ENCODE results near the gene AQP2. TPM values are rescaled to one million over a fixed set of nuclear protein-coding genes. Genes with fewer than 3 reads are reported as not detected.

The AQP2 gene
- total RNA-seq, 2 experiments from 2014 or later, result not detected

DNA sequence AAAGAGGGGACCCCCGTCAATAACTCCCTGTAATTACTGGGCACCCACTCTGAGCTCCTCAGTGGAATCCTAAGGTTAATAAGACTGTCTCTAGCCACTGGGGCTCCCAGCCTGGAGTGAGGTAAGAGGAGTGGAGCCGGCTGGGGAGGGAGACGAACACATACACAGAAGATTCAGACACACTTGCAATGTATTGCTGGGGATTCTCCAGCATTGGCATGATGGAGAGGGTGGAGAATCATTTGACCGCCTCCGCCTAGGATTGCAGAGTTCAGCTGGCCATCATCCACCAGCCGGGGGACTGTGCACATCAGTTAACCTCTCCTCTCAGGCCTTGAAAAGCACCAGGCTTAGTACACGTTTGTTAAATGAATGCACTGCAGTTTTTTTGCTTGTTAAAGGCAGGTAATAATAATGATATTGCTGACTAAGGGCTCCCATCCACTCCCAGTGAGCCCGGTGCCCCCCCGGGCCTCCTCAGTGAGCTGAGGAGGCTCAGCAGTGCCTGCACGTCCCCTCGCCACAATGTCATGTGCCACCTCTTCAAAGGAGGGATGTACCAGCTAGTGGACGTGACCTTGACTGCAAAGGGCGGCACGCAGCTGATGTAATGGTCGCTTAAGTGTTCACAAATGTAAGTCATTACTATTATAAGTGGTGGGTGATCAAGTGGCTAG, 26.5 kb upstream of the AQP2 start:
- no peaks in the 10 kb centered on the region for H3K4me1 Mint-ChIP-seq (ENCODE audit: low read depth)
- TF ChIP-seq, protein P1, sequence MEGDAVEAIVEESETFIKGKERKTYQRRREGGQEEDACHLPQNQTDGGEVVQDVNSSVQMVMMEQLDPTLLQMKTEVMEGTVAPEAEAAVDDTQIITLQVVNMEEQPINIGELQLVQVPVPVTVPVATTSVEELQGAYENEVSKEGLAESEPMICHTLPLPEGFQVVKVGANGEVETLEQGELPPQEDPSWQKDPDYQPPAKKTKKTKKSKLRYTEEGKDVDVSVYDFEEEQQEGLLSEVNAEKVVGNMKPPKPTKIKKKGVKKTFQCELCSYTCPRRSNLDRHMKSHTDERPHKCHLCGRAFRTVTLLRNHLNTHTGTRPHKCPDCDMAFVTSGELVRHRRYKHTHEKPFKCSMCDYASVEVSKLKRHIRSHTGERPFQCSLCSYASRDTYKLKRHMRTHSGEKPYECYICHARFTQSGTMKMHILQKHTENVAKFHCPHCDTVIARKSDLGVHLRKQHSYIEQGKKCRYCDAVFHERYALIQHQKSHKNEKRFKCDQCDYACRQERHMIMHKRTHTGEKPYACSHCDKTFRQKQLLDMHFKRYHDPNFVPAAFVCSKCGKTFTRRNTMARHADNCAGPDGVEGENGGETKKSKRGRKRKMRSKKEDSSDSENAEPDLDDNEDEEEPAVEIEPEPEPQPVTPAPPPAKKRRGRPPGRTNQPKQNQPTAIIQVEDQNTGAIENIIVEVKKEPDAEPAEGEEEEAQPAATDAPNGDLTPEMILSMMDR (IDR thresholded peaks at IDR 0.05), result no peak
- no peaks in the 10 kb centered on the region for H3K27me3 ChIP-seq (ENCODE audit: control insufficient read depth in 1 of 2, insufficient read depth in 2 of 2, low read length in 2 of 2)
- H3K36me3 Mint-ChIP-seq (ENCODE audit: low read depth), result no peaks in the 10 kb centered on the region
- H3K27me3 Mint-ChIP-seq, result no peaks in the 10 kb centered on the region
- ChIA-PET POLR2A (no interaction called here), CTCF (no interaction called here)
- no peaks in the 10 kb centered on the region for H3K36me3 ChIP-seq (ENCODE audit: insufficient read depth, low read length)
- H3K9me3 ChIP-seq (ENCODE audit: control insufficient read depth in 1 of 2, insufficient read depth in 1 of 2, low read length in 2 of 2), result no peaks in the 10 kb centered on the region
- no peak overlapping the region for H3K4me3 ChIP-seq (ENCODE audit: low read length)
- H3K27ac Mint-ChIP-seq, result no peak overlapping the region
- H3K4me3 Mint-ChIP-seq, result no peak overlapping the region
- no peaks in the 10 kb centered on the region for H3K9me3 Mint-ChIP-seq
- no peak overlapping the region for H3K27ac ChIP-seq (ENCODE audit: low read depth in 1 of 2, low read length in 2 of 2)
- intact Hi-C loops (cut with DNase I, micrococcal nuclease), result no loop called here
- DNase-seq (no peak), ATAC-seq (ENCODE audit: poor library complexity) (no peak)
- H3K4me1 ChIP-seq (ENCODE audit: insufficient read depth, low read length), result no peaks in the 10 kb centered on the region

DNA sequence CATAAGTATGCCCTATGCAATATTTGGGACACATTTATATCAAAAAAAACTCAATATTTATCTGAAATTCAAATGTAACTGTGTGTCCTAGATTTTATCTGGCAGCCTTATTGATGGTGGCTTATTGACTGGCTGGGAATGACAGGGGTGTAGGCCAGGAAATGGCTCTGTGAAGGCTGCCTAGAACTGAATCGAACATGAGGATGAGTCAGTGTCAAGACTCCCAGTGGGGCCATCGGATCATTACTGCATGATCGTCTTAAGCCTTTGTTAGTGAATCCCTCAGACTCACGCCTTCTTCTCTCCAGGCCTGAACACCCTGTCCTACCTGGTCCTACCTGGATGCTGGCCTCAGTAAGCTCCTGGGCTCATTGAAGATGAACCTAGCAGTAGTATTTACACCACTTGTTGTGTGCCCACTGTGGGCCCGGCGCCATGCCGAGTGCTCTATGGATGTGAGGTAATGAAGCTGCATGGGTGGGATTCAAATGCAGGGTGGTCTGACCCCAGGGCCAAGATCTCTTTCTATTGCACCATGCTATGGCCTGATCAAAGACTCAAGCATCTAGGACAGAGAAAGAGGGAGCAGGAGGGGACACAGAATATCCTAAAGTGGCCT, 25.8 kb upstream of the AQP2 start:
- H3K4me3 Mint-ChIP-seq, result no peak overlapping the region
- no peaks in the 10 kb centered on the region for H3K36me3 Mint-ChIP-seq (ENCODE audit: low read depth)
- no peaks in the 10 kb centered on the region for H3K27me3 Mint-ChIP-seq
- H3K4me1 Mint-ChIP-seq (ENCODE audit: low read depth), result no peaks in the 10 kb centered on the region
- intact Hi-C loops (cut with DNase I, micrococcal nuclease), result no loop called here
- Histone ChIP-seq H3K36me3 (ENCODE audit: insufficient read depth, low read length) (no peaks in the 10 kb centered on the region), H3K27me3 (ENCODE audit: control insufficient read depth in 1 of 2, insufficient read depth in 2 of 2, low read length in 2 of 2) (peaks cover 0 to under 1% of the 10 kb centered on the region in 2 experiments), H3K27ac (ENCODE audit: low read depth in 1 of 2, low read length in 2 of 2) (no peak overlapping the region), H3K4me1 (ENCODE audit: insufficient read depth, low read length) (no peaks in the 10 kb centered on the region), H3K9me3 (ENCODE audit: control insufficient read depth in 1 of 2, insufficient read depth in 1 of 2, low read length in 2 of 2) (no peaks in the 10 kb centered on the region), H3K4me3 (ENCODE audit: low read length) (no peak overlapping the region)
- DNase-seq, result no peak
- H3K27ac Mint-ChIP-seq, result no peak overlapping the region
- TF ChIP-seq, protein P1 (IDR thresholded peaks at IDR 0.05), result no peak
- ChIA-PET POLR2A (no interaction called here), CTCF (no interaction called here)
- no peak for ATAC-seq (ENCODE audit: poor library complexity)
- H3K9me3 Mint-ChIP-seq, result no peaks in the 10 kb centered on the region

DNA sequence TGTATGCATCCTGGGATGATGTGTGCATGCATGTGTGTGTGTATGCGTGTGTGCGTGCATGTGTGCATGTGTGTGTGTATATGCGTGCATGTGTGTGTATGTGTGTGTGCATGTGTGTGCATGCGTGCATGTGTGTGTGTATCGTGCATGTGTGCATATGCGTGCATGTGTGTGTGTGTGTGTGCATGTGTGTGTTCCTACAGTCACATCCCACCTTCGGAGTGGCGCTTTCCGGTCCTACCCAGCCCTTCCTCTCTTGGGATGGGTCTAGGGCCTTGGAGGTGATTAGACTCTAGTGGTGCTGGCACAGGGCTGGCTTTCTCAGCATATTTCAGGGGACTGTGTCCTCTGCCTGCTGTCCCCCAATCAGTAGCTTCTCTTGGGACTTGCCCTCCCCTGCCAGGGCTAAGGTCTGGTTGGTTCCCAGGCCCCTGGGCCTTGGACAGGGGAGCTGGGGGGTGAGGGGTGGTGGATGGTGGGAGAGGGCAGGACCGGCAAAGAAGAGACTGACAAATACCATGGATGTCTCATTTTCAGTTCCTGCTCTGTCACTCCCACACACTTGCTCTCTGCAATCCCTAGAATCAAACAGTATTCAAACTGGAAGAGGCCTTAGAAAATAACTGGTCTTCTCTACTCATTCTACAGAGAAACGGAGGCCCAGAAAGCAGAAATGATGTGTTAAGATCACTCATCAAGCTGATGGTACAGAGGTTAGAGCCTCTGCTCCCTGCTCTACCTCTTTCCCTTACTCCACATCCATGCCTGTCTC, 24.9 kb upstream of the AQP2 start:
- Mint-ChIP-seq H3K27ac (no peak overlapping the region), H3K36me3 (ENCODE audit: low read depth) (no peaks in the 10 kb centered on the region), H3K4me1 (ENCODE audit: low read depth) (no peaks in the 10 kb centered on the region), H3K9me3 (no peaks in the 10 kb centered on the region), H3K27me3 (no peaks in the 10 kb centered on the region), H3K4me3 (no peak overlapping the region)
- intact Hi-C loops (cut with DNase I, micrococcal nuclease), result no loop called here
- ChIA-PET CTCF (no interaction called here), POLR2A (no interaction called here)
- Histone ChIP-seq H3K36me3 (ENCODE audit: insufficient read depth, low read length) (no peaks in the 10 kb centered on the region), H3K27me3 (ENCODE audit: control insufficient read depth in 1 of 2, insufficient read depth in 2 of 2, low read length in 2 of 2) (peaks cover 0 to 5% of the 10 kb centered on the region in 2 experiments), H3K27ac (ENCODE audit: low read depth in 1 of 2, low read length in 2 of 2) (no peak overlapping the region), H3K9me3 (ENCODE audit: control insufficient read depth in 1 of 2, insufficient read depth in 1 of 2, low read length in 2 of 2) (no peaks in the 10 kb centered on the region), H3K4me3 (ENCODE audit: low read length) (no peak overlapping the region), H3K4me1 (ENCODE audit: insufficient read depth, low read length) (no peaks in the 10 kb centered on the region)
- TF ChIP-seq, protein P1 (IDR thresholded peaks at IDR 0.05), result no peak
- no peak for ATAC-seq (ENCODE audit: poor library complexity)
- DNase-seq, result no peak

Measured in CD4-positive, alpha-beta T cell (primary cell).